NCI-H2227 treated with DMSO at 0.1 percent for 48 hours (cell line): ENCODE measurements around the gene LRG1.

Source experiments
- DNase-seq: peaks from one replicate; lab custom pipeline; 2025; lab: John Stamatoyannopoulos, UW

The LRG1 gene, protein sequence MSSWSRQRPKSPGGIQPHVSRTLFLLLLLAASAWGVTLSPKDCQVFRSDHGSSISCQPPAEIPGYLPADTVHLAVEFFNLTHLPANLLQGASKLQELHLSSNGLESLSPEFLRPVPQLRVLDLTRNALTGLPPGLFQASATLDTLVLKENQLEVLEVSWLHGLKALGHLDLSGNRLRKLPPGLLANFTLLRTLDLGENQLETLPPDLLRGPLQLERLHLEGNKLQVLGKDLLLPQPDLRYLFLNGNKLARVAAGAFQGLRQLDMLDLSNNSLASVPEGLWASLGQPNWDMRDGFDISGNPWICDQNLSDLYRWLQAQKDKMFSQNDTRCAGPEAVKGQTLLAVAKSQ

DNA sequence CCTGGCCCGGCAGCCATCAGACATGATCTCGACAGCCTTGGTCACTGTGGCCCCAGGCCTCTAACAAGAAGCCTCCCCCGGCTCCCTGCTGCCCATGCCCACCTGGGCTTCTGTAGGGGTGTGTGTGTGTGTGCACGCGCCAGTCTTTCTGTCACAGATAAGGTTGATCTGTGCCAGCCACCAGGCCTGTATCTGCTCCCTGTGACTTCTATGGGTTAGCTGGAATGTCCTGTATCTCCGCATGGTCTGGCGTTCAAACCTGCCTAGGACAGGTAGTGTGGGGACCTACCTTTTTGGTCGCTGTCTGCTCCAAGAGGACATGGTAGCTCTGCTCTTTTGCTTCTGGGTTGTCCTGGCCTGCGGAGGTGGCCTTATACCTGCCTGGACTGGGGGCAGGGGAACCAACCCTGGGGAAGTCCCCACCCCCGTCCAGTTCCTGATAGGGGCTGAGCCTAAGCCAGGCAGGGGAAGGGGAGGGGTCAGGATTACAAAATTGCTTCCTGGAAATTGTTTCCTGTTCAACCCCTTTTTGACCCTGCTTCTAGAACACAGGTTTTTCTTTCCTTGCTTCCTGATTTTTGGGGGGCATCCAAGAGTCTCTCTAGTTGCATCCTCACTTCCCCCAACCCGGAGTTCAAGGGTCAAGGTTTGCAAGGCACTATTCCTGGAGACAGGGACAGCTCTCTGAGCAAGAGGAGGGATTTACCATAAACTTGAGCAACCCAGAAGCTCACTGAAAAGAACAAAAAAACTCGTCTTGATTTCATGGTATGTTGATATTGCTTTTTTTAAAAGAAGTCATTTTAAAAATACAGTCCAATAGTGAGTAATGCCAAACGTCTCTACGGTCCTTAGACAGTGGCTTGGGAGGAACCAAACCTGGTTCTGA lies at the start of gene LRG1:
Gene LRG1, minus strand, starts transcription at position 344 of the 889 bp plus-strand sequence. Its CDS starts 23 bp downstream, at position 321.
- no peak for DNase-seq

DNA sequence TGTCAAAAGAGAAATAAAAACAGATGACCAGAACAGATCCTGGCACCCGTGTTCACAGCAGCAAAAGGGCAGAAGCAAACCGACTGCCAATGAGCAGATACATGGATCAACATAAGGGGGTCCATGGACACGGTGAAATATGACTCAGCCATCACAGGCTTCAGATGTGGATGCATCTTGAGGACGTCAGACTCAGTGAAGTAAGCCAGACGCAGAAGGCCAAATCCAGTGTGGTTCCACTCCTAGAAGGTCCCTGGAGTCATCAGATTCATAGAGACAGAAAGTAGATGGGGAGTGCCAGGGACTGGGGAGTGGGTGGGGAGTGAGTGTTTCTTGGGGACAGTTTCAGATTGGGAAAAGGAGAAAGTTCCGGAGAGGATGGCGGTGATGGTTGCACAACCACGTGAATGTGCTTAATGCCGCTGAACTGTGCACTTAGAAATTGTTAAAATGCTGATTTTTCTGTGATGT lies 48.5 kb upstream of the LRG1 start:
- no peak for DNase-seq

DNA sequence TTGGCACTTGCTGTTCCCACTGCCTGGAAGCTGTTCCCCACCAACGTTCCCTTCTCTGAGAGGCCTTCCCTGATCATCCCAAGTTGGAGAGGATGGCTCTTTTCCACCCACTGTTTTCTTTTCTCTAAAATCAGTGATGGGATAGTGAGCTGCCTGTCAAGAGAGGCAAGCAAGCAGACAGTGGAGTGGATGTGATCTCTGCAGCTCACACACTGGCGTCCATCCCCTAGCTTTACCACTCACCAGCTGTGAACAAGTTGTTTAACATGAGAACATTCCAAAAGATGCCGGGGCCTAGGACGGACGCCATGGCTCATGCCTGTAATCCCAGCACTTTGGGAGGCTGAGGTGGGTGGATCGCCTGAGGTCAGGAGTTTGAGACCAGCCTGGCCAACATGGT lies 47.7 kb upstream of the LRG1 start:
- no peak for DNase-seq

DNA sequence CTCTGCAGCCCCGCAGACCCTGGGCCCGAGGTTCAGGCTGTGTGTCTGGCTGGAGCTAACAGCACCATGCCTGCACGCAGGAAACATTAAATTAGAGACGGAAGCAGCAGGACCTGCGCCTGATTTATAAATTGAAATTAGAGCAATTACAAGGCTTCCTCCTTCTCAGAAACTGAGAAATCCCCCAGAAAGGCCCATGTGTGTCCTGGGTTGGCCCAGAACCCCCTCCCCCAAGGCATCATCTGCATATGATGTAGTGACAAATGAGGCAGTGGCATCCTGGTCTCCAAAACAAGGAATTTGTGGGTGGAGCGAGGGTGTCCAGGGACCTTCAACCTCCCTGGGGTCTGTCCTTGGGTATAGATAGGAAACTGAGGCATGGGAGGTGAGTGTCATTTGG lies 46.9 kb upstream of the LRG1 start:
- DNase-seq: no peak

DNA sequence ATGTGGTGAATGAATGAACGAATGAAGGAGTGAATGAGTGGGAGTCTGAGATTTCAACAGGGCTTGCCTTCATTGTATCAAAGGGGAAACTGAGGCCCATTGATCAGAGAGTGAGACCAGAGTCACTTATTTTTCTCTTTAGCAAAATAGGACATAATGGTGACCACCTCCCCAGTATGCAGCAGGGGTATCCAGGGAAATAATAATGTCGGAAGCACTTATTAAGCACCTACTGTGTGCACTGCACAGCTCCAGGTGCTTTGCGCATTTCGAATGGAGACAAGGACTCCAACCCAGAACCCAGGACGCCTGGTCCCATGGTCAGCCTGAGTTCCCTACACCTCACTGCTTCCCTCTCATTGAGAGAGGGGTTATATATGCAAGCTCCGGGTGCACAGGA lies 46.4 kb upstream of the LRG1 start:
- DNase-seq: no peak

DNA sequence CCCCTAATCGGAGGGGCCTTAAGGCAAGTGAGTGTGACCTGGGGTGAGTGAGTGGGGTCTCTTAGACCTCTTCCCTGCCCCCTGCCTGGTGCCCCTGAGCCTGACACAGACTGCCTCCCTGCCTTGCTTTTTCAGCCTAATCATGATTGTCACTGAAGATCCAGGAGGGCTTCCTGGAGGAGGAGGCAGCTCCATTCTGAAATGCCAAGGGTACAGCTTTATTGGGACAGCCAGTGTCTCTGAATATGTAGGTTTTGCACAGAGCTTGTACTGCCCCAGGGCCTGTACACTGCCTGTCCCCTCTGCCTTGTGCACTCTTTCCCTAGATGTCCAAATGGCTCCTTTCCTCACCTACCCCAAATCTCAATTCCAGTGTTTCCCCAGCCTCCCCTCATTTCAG lies 45.7 kb upstream of the LRG1 start:
- no peak for DNase-seq

DNA sequence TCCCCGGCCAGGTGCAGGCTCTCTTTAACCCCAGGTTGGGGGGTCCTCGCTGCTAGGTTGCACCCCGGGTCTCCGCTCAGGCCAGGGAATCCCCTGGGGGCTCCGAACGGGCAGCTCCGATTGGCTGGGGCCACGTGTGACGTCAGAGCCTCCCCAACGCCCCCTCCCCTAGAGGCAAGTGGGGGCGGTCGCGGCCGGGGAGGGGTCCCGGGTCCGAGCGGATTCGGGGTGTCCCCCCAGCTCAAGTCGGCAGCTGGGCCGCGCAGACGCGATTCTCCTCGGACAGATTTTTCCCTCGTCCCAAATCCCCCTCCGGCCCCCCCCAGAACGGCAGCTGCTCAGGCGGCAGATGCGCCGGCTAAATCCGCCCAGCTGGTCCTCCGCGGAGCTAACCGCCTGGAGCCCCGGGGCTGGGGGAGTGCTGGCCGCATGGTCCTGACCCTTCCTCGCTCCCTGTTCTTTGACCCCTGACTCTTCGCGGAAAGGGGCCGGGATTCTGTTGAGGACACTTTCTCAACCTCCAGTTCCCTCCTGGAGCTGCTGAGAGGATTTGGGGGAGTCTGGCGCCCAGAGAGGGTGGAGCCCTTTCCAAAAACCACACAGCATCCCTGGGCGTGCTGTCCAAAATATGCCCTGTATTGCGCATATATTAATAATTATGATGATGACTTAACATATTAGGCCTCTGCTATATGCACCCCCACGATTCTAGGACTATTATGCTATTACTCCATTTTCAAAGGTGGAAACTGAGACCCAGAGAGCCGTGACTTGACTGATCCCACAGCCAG lies 45.0 kb upstream of the LRG1 start:
- DNase-seq: no peak

DNA sequence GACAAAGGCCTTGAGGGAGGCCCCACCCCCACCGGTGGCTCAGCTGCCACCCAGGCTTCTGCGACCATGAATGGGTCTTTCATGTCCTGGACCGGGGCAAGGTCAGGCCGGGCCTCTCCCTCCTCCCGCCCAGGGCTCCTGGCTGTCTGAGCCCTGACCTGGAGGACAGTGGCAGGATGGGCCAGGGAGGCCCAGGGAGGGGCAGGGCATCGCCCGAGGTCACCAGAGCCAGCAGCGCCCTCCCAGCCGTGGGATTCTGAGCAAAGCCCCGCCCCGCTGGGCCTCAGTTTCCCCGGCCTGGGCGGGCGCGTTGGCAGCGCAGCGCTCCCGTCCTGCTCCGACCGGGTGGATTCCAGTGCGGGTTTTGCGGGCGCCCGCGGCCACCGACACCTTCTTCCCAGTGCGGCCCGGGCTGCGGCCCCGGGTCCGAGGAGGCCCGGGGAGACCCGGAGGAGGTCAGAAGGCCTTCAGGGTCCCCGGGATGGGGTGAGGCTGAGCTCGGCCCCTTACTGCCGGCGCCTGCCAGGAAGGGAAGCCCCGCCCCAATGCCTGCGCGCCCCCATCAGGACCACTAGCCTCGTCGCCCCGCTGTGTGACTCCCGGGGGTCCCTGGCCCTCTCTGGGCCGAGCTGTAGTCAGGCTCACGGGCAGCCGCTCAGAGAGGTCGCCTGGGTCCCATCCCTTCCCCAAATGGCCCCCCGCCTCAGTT lies 44.3 kb upstream of the LRG1 start:
- DNase-seq: no peak

DNA sequence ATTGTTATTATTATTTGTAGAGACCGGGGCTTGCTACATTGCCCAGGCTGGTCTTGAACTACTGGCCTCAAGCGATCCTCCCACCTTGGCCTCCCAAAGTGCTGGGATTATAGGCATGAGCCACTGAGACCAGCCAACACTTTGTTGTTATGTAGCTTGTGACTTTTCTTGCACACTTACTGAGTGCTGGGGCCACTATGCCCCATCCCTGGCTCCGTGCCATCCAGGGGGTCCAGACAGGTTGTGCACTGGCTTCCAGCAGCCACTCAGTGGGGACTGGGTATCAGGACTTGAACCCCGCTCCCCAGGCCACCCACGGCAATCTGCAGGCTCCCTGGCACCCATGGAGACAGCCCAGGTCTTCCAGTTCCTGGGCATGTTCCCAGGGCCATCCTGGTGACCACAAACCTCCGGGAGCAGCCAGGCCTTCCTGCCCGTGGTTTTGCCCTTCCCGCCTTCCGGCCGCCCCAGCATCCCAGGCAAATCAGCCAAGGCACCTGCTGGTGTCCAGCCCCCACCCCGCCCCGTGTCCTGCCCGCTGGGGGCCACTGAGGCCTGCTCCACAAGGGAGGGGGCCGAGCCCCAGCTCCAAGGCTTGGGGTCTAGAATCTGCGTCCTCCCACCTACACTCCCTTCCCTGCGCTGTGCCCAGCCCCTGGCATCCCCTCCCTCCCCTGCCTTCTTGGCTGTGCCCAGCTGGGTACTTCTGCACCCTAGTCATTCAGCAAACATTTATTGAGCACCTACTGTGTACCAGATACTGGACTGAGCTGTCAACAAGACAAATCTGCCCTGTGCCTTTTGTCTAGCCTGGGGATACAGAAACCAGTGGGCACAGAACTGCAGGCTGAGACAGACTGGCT lies 43.4 kb upstream of the LRG1 start:
- DNase-seq: no peak

DNA sequence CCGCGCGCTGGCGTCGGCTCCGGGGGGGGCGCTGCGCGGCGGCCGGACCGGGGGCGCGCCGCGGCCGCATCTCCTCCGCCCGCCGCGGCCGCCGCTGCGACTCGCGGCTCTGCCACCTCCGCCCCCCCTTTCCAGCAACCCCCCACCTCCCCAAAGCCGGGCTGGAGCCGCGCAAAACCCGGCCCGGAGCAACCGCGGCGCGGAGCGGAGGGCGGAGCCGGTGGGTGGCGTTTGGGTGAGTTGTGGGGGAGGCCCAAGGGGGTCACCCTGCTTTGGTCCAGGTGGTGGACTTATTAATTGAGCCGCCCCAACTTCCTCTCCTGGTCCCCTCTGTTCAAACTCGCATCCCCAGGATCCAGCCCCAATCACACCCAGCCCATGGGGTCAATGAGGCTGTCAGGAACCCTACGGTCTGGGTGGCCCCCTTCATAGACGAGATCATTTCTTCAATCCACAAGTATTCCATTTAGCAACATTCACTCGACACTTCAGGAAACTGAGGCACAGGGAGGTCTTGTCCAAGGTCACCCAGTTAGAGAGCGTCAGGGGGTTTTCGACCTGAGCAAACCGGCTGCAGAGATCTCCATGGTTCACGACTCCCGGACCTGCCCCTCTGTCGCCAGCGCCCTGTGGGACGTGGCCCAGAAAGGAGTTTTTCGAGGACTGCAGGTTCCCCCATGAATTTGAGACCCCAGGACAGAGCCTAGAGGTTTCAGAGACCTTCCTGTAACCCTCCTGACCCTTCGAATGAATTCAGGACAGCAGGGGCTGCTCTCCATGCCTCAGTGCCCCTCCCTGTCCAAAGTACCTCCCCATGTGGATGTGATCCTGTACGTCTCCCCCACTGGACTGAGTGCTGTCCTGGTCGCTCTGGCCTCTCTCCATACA lies 42.1 kb upstream of the LRG1 start:
- no peak for DNase-seq

DNA sequence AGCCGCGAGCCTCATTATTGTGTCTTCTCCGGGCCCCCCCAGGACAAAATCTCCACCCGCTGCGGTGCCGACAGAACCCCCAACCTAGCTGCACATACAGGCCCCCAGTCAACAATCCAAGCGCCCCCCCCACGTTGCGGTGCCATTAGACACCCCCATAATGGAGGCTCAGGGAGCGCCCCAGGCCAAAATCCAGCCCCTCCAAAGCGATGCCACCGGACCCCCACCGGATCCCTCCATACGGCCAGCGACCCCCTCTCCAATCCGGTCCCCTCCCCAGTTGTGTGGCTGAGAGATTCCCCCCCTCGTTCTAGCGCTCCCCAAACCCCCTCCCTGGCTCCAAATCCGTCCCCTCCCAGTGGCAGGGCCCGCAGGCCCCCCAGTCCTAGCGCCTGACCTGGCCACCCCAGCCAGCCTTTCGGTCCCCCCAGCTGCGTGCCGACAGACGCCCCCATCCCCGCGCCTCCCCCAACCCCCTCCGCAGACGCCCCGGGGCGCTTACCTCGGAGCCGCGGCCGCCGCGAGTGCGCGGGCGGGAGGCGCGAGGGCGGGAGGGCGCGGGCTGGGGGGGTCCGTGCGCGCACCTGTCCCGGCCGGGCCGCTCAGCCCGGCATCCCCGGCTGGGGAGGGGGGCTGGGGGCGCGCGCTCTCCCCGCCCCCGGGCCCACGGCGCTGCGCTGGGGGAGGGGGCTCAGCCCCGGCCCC lies 41.3 kb upstream of the LRG1 start:
- no peak for DNase-seq

DNA sequence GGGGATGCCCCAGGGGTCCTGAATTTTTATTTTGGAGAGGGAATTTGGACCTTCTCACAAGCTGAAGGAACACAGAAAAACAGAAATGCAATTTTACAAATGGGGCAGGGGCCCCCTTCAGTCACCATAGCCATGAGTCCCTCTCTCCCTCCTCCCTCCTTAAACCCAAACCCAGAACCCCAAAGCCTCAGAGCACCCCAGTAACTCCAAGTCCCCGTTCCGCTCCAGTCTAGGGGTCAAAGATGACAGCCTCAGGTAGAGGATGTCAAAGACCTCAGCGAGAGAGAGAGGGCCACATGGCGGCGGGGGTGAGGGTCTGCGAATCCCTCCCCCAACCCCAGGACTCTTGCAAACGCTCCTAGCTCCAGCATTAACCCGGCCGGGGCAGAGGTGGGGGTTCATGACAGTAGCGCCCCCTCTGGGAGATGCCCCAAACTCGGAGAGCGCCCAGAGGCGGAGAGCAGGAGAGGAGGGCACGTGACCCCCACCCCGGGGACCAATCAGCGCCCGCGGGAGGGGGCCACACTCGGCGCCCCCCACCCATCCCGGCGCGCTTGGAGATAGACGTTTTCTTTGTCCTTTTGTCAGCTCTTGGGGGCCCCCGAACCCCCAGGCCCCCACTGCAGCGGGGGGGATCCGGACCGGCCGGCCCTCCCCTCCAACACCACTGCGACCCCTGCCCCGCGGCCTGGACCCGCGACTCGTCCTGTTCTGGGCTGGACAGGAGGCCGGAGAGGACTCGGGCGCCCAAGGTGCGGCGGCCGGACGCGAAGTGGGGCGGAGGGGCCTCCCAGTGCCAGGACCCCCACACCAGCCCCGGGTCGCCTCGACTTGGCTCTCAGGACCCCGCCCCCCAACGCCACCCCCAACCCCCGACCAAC lies 40.4 kb upstream of the LRG1 start:
- no peak for DNase-seq

DNA sequence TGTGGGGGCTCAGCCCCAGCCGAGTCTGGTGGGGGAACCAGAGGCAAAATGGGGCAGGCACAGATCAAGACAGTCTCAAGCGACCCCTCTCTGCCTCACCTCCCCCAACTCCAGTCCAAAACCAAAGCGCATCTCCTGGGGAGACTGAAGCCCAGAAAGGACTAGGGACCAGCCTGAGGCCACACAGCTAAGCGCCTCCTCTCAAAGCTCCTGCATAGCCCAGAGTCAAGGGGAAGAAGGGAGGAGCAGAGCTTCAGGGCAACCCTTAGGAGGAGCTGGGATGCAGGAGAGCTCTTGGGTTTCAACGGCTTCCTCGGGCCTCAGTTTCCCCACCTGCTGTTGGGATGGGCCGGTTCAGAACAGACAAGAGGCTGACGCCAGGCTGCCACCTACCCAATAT lies 39.6 kb upstream of the LRG1 start:
- no peak for DNase-seq

DNA sequence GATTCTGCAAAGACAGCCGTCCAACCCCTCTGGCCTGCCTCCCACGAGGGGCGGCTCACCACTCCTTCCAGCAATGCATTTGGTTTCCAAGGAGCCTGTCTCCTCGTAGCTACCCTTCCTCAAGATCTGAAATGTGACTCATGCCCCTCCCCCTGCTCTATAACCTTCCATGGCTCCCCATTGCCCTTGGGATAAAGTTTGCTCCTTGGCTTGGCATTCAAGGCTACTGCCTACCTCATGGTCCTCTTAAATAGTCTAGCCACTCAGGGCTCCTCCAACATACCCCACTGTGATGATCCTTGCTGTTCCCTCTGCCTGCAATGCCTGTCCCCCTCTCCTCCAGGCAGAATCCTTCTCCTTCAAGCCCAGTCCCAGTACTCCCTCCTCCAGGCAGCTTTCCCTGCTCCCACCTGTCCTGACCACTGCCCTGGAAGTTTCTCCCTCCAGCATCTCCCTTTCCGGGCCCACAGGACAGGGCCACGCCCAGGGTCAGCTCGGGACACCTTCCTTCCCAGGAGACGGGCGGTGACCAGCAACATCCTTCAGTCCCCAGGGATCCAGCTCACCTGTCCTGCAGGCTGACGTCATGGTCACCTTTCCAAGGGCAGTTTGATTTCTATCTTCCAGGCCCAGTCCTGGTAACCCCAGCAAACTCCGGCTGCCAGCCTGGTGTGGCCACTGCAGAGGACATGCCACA lies 38.9 kb upstream of the LRG1 start:
- no peak for DNase-seq

DNA sequence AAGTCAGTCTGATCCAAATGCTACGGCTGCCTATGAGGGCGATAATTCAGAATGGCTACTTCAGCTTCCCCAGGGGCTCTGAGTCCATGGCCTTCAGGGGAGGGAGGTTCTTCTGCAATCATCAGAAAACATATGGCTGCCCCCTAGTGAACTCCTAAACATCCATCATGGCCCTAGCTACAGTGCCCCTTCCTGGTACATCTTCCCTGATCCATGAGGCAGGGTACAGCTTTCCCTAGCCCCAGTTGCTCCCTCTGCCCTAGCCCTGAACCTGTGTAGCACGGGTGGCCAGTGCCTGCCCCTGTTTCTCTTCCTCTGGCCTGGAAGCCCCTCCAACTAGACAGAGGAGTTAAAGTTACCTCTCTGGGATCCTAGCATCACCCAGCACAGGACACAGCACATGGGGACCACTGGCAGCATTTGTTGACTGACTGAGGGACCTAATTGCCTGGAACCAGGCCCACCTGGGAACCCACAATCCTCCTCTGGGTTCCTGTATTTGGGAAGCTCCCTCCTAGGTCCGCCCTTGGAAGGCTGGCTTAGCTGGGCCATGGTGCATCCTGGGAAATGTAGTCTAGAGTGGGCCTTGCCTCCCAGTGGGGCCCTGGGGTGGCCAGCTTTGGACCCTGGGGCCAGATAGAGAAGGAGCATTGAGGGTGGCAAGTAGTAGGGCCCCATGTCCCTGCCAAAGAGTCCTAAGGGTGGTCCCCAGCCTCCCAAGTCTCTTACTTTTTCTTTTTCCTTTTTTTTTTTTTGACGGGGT lies 37.4 kb upstream of the LRG1 start:
- DNase-seq: no peak

DNA sequence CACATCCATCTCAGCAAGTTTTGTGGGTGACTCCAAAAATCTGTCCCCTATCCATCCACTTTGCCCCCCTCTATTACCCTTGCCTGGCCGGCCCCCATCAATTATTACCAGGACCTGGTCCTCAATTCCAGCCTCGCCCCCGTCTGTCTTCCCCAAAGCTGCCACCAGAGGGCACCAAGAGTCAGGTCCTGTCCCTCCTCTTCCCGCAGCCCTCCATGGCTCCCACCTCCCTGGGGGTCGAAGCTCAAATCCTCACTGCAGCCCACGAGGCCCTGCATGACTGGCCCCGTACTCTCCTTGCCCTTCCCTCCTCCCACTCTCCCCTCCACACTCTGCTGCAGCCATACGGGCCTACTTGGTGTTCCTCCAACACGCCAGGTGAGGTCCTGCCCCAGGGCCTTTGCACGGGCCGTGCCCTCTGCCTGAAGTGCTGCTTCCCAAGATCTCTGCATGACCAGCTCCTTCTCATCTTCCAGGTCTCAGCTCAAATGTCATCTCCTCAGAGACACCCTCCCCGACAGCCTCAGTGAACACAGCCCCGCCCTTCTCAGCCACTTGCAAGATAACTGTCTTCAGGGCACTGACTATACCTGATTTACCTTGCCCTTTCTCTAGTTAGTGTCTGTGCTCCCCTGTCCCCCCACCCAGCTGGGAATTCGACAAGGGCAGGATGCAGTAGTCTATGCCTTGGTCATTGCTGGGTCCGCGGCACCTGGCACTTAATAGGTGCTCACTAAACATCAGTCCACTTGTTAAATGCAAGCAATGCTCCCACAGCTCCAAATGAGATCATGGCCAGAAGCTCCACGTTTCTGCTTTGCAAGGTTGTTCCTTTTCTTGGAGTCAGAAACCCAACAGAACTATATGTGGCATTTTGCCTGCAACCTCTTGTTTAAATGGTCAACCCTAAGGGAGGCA lies 36.4 kb upstream of the LRG1 start:
- DNase-seq: no peak
